Retinal pigment epithelial cell (primary cell): Measurements from ENCODE around the gene VGF.

Experiments used
- DNase-seq: peaks from one replicate; pipeline ENCODE4 v3.0.0-alpha.2; 2010; ENCODE audit warnings: low read depth
- H3K4me3 ChIP-seq: 2 replicates; pipeline ENCODE4 v1.5.1; 2011; ENCODE audit warnings: mild to moderate bottlenecking, low read length, control low read depth, moderate library complexity
- CTCF ChIP-seq: conservative IDR thresholded peaks from 2 replicates; pipeline ENCODE4 v1.5.1; 2011; ENCODE audit warnings: low read depth, low read length, control low read depth, inconsistent platforms

VGF gene

GRCh38 chr7:101165075-101165957 is at the start of gene VGF:
TSS of gene VGF (minus strand) at chr7:101165569. CDS start at chr7:101164843, 726 bp downstream.
- no peak for TF ChIP-seq CTCF
- H3K4me3 ChIP-seq, result peak within 1 kb of the TSS; percentile 30

GRCh38 chr7:101212014-101212413 is 46.6 kb upstream of the VGF start:
- DNase-seq, result no peak
- H3K4me3 ChIP-seq, result no peak overlapping the region
- no peak for TF ChIP-seq CTCF

More at GRCh38 chr7:101165075-101165957, at the start of gene VGF:
- peak; percentile 55 for DNase-seq

- no peak for DNase-seq
- TF ChIP-seq CTCF, result no peak
- H3K4me3 ChIP-seq, result no peak overlapping the region
Measured at GRCh38 chr7:101211501-101211900, 46.1 kb upstream of the VGF start.

DNA sequence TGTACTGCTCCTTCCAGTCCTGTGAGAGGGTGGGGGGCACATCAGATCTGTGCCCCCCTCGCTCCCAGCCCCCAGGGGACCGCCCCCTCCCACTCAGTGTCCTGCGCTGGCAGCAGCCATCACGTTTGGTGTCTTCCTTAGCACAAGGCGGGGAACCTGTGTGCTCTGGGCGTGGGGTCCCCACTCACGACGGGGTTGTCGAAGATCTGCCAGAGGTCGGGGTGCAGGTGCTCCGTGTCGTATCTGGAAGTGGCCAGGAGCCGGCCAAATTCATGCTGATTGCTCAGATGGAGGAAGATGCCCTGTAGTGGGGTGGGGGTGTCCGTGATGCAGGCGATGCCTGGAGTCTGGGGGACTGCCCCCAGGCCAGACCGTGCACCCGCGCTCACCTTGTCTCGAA is 44.8 kb upstream of the VGF start:
- no peak for DNase-seq
- TF ChIP-seq CTCF, result no peak
- no peak overlapping the region for H3K4me3 ChIP-seq

- H3K4me3 ChIP-seq, result no peak overlapping the region
- no peak for TF ChIP-seq CTCF
- no peak for DNase-seq
Measured at GRCh38 chr7:101208794-101209193, 43.4 kb upstream of the VGF start.

DNA sequence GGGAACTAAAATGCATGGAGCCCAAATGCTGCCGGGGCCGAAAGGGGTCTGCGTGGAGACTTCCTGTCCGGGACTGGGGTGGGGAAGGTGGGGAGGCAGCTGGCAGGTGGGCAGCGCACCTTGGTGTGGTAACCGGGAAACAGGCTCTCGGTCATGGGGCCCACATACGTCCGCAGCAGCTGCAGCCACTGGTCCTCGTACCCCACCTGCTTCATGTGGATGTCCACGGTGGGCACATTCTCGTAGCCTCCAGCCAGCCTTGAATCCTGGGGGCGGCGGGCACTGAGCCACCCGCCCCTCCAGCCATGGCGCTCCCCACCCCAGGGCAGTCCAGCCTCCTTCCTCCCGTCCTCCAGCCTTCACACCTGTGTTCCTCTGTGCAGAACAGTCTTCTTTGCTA is 42.1 kb upstream of the VGF start:
- no peak for DNase-seq
- H3K4me3 ChIP-seq, result no peak overlapping the region
- TF ChIP-seq CTCF, result no peak

GRCh38 chr7:101206665-101207042 is 41.3 kb upstream of the VGF start:
- no peak for TF ChIP-seq CTCF
- DNase-seq, result no peak
- H3K4me3 ChIP-seq, result no peak overlapping the region
